Stimulated activated CD4-positive, alpha-beta T cell treated with anti-CD3 and anti-CD28 coated beads, Interleukin-4, amount 100 ng/mL, for 4 hours (primary cell): ENCODE measurements around the gene CFAP47.
"Not testable (repeated sequence)": the region's sequence is repeated elsewhere in the genome, so short reads cannot be mapped to it uniquely, and the experiment has no call there.

Source experiments
- DNase-seq, 2 experiments: peaks; one replicate each; pipeline ENCODE4 v3.0.0-alpha.2; 2020

Gene CFAP47, protein sequence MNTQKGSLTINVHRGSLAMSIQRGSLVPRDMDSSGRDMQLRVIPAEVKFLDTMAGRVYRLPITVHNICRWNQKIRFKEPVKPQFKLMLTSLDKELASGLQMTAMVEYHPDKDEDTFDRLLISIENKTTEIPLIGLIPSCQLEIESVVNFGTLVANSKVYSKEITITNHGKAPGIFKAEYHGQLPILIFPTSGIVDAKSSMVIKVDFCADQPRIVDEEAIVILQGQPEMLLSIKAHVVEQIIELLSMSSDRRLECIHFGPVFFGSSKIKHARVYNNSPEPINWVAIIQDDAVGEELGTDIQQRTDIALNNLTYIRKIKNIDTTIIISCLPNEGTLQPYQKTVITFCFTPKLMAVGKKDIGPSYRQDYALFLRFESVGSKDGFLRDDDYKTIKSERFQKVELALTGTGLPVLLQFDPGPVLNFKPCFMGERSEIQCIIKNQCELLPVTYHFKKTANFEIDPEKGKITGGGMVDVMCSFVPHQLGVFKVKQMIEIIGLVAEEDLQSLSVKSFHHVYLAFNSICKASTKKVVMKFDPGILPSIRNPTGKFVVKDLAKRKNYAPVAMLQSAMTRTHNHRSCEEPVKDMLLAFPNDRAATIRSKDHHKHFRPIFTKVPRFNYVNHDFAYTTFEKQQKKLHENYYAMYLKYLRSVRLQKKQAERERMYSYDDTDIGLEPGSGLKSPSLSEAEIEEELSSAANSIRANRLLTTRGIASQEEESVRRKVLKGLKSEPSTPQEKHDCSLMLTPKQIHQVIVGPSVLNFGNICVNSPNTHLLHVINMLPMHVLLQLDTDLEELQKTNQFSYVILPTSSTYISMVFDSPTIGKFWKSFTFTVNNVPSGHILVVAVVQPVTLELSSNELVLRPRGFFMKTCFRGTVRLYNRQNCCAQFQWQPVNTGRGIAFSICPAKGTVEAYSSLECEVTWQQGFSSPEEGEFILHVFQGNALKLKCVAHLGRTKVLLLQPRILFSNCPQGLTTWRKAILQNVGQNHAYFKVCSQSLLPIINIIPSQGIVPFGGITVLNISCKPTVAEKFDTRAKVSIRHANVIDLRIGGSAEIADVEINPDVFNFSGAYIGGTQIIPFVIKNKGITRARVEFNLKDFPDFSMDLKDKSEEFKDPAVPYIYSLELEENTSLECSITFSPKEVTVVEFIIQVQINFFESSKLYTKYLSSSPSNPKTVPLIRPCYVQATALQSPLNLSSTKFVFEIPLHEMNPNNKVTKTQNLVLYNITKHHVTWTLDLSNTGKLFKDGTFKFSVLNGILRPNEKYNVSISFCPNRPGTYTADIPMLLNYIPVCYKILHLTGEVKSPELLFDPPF (N-terminal part only)

DNA sequence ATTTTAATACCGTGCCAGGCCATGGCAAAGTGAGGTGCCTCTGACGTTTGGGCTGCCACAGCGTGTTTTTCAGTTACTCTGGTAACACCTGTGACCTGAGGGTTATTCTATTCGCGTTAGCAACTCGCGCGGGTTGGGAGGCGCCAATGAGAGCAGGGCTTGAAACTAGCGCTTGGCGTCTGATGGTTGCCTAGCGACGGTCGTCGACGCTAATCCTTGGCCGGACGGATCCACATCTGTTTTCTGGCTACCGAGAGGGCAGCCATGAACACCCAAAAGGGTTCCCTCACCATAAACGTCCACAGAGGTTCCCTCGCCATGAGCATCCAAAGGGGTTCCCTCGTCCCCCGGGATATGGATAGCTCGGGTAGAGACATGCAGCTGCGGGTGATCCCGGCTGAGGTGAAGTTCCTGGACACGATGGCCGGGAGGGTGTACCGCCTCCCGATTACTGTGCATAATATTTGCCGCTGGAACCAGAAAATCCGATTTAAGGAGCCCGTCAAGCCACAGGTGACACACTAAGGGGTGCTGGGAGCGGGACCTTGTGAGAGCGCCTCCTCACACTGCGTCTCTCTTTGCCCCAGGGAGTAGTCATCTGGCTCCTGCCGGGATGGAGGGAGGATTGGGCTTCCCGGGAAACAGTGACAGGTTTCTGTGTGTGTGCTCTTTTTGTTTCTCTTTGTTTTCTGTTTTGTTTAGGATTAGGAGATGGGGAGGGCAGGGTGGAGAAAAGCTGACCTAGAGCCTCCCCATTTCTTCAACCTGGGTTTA lies at the start of gene CFAP47:
CFAP47 (plus strand) TSS at position 199 of the 774 bp plus-strand sequence; CDS start at position 265, 66 bp downstream.
- no peak for DNase-seq

DNA sequence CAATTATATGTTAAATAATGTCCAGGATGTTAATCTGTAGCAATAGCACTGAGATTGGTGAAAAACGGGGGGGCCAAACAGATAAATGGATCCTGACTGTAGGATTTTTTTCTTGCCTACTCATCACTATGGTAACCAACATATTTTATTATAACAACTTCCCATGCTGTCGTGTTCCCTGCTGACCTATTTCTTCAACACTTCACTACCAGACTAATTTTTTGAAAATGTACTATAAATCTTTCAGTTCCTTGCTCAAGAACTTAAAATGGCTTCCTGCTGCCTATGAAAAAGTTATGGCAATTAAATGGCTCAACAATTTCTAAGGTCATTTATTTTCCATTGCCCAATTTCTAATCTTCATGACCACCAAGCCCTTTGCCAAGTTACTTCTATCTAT lies 38.9 kb upstream of the CFAP47 start:
- no peak for DNase-seq

DNA sequence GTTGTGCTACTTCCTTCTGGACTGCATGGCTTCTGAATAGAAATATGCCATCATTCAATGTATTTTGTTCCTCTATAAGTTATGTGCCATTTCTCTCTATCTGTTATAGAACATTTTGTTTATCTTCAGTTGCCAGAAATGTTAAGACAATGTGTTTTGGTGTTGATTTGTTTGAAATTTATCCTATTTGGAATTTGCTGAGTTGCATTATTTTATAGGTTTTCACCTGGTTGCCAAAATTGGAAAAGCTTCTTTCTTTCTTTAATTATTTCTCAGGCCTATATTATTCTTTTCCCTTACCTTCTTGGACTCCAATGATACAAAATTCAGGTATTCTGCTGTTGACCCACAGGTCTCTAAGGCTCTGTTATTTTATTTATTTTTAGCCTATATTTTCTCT lies 33.4 kb upstream of the CFAP47 start:
- no peak for DNase-seq

DNA sequence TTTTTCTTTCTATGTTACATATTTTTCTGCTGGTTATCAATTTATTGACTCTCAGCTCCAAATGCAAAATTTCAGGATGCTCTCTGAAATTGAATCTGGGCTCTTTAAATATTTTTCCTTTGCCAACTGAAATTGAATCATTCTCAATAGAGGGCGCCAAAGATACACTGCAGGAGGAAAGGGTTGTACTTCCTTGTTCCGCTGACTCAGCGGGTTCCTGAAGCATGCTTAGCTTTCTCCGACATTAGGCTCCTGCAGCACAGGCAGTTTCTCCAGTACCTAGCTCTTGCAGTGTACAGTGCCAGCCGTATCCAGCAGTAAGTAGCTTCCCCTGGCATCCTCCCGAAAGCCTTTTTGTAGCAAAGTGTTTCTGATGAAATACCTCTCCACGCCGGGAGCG lies 28.8 kb upstream of the CFAP47 start:
- DNase-seq, result no peak

DNA sequence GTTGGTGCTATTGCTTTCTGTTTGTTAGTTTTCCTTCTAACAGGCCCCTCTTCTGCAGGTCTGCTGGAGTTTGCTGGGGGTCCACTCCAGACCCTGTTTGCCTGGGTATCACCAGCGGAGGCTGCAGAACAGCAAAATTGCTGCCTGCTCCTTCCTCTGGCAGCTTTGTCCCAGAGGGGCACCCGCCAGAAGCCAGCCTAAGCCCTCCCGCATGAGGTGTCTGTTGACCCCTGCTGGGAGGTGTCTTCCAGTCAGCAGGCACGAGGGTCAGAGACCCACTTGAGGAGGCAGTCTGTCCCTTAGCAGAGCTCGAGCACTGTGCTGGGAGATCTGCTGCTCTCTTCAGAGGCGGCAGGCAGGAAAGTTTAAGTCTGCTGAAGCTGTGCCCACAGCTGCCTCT lies 67.3 kb downstream of the CFAP47 start:
- not testable (repeated sequence) for DNase-seq

DNA sequence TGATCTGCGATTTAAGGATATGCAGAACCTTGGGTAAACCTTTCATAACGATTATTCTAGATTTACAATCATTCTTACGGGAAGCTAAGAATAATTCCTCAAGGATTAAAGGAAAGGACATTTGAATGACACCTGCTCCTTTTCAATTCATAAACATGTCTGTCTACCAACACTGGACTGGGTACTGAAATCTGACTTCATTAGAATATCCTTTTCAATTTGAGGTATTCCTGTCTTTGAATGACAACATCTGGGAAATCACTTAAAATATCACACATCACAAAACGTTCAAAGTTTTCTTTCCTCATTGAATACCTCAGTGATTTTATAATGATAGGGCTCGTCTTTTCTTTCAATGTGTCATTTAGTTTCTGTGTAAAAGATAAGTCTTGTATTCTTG lies 87.7 kb downstream of the CFAP47 start:
- DNase-seq, result no peak

DNA sequence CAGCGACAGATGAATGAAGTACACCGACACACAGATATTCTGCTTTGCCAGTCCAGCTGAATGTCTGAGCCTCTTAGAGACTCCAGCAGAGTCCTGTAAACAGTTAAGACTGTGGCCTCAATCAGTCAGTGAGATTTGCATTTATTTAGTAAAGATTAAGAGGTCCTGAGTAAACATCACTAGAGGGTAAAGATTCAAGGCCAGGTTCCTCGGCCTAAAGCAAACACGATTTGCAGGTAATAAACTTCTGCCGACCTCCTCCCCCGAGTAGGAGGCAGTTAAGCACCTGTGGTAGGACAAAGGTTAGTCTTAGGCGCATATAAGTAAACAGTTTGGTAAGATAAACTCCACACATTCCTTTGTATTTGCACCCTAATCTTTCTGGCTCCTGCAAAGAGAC lies 99.6 kb downstream of the CFAP47 start:
- no peak for DNase-seq

DNA sequence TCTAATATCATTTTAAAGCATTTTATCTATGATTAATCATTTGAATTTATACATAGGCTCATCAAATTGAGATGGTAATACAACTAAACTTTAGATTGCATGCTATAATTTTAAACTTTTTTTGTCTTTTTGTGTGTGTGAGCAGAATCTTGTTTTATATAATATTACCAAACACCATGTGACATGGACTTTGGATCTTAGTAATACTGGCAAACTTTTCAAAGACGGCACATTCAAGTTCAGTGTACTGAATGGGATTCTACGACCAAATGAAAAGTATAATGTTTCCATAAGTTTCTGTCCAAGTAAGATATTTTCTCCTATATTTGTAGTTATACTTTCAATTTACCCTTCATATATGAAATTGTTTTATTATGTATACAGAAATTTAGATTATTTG lies 116.0 kb downstream of the CFAP47 start:
- no peak for DNase-seq

DNA sequence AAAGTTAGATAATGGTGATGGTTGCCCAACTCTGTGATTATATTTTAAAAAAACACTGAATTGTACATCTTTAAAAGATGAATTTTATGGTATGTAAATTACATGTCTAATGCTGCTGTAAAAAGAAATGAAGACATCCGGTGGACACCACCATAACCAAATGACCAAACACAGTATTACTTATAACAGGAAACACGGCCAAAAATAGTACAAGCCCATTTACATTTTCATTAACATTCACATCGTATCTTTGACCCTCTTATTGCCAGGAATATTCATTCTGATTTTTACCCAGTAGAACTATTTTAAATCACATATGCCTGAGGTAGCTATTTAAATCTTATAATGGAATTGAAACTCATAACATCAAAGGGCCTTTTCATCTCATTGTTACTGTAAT lies 143.2 kb downstream of the CFAP47 start:
- DNase-seq, result no peak

DNA sequence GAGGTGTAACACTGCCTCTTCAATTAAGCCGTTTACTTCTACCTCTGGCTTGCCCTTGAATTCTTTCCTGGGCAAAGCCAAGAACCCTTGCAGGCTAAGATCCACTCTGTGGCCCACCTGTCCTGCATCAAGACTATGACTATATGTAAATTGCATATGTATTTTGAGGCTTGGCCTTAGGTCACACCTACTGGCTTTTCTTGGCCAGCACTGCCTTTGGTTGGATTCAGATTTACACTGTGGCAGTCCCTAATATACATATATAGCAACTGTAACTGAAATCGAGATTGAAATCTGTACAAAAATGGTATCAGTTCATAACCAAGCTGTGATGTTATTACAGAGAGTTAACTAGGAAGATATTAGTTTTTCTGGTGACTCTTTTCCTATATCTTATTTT lies 151.5 kb downstream of the CFAP47 start:
- no peak for DNase-seq

DNA sequence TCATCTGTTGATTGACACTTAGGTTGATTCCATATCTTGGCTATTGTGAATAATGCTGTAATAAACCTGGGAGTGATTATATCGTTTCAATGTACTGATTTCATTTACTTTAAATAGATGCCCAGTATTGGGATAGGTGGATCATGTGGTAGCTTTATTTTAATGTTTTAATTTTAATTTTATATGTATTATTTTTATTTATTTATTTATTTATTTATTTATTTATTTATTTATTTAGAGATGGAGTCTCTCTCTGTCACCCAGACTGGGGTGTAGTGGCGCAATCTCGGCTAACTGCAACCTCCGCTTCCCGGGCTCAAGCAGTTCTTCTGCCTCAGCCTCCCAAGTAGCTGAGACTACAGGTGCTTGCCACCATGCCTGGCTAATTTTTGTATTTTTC lies 155.5 kb downstream of the CFAP47 start:
- not testable (repeated sequence) for DNase-seq

DNA sequence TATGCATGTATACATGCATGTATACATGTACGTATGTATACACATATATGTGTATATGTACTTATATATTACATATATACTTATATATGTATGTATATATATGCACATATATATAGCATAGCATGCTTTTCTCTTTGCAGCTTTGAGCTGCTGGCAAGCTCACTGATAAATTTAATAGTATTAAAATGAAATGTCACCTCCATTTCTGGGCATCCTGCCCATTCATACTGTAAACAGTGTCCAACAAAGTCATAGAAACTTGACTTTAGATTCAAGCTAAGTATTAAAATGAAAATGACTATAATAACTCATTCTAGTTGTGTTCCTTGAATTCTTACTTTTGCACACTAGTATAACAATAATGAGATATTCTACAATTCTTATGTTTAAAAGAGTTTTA lies 163.7 kb downstream of the CFAP47 start:
- DNase-seq, result no peak

DNA sequence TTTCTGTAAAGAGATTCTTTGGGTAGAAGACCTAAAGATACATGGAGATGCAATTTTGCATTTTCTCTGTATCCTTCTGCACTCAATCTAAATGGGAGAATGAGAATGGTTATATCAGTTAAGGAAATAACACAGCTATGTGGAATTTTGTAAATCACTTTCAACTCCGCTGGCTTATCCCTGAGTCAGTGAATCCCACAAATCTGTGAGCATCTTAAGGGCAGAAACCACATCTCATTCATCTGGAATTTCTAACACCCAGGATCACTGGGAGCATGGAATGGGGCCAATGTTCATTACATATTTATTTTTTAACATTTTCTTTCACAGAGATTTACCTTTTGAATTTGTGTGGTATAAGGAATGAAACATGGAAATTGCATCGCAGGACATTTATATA lies 167.8 kb downstream of the CFAP47 start:
- DNase-seq, result no peak

DNA sequence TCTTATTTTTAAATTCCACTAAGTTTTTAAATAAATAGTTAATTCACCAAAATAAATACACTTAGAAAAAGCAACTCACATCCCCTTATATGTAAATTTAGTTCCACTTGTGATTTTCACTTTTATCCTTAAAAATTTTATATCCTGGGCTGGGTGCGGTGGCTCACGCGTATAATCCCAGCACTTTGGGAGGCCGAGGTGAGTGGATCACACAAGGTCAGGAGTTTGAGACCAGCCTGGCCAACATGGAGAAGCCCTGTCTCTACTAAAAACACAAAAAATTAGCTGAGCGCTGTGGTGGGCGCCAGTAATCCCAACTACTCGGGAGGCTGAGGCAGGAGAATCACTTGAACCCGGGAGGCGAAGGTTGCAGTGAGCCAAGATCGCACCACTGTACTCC lies 169.4 kb downstream of the CFAP47 start:
- DNase-seq, result not testable (repeated sequence)

DNA sequence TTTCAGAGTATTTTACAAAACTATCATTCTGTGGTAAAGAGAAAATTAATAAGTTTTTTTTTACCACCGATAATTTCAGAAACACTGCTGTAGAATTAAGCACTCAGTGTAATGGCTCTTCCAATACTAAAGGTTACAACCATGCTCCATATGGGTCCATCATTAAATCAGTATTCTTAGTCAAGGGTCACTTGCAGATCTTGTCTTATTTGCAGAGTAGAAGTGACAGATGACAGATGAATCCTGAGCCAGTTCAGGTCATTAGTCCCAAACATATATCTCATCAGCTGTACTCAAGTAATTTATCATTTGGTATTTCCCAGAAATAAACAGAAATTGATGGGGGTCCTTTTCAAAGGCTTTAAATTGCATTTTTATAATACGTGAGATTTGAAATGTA lies 182.9 kb downstream of the CFAP47 start:
- DNase-seq, result no peak

DNA sequence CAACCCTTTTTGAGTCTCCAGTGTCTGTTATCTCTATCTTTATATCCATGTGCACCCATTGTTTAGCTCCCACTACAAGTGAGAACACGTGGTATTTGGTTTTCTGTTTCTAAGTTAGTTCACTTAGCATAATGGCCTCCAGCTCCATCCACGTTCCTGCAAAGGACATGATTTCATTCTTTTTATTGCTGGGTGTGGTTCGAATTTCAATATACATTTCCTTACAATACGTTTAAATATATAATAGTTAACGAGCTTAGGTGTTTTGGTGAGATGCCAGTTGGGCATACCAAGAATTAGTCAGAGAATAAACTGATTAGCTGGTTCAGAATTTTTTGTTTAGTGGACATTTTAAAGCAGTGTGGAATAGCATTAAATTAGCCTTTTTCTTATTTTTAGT lies 196.7 kb downstream of the CFAP47 start:
- no peak for DNase-seq

DNA sequence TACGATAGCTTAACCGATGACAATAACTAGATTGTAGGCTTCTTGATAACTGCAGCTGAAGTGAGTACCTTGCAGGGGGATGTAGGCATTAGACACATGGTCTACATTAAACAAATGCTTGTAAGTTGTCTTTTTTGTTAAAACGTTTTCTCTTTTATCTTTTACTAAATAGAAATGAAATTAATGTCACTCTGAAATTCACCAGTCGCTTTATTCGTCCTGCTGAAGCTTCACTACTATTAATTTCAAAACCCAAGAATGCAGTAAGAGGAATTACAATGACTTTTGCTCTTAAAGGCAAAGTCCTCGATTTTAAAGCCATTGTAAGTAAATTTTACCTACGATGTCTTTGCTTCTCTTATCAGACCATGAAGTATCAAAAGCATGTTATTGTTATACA lies 239.7 kb downstream of the CFAP47 start:
- no peak for DNase-seq

DNA sequence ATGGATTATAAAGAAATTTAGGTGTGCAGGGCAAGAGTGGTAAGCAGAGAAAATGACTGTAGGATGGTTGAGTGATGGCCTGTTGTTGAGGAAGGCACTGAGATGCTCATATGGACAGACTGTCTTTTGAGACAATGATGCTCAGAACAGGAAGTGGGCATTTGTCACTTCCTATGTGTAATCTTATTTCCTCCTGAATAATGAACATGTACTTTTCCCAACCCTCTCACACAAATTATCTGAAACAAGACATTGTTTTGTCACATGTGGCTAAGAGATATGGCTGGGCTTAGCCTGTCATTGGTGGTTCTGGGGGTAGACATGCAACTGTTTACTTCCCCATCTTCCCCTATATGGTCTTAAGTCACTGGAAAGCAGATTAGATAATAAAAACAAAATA lies 240.5 kb downstream of the CFAP47 start:
- DNase-seq, result no peak

DNA sequence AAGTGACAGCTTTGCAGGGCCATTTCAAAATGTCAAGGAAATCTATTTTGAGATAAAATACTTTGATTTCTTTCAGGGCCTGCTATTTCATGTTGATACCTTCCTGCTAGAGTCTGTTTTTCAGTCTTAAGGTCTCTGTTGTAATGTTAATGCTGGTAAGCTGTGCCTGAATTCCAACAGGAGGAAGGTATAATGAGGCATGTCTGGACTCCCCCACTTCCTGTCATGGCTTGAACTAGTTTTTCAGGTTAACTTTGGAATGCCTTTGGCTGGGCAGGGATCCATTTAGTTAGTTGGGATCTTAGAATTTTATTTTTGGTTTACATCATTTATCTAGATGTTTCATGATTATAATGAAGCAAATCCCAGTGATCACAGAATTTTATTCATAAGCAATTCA lies 279.0 kb downstream of the CFAP47 start:
- DNase-seq, result no peak

DNA sequence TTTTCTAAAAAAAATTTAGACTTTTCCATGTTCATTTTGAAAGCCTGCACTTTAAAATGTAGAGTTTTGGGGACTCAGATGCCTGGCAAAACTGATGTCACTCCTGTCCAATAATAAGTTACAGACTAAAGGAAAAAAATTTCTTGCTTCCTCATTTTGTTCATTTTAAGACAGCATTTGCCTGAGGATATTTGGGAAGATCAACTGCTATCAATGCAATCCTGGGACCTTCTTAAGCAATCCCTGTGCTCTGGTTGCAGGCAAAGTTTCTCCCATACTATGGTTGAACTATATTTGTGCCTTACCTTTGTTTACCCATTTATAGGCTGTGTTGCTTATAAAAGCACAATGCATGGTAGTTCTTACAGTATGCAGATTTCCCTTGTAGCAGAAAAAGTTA lies 280.4 kb downstream of the CFAP47 start:
- DNase-seq, result no peak

DNA sequence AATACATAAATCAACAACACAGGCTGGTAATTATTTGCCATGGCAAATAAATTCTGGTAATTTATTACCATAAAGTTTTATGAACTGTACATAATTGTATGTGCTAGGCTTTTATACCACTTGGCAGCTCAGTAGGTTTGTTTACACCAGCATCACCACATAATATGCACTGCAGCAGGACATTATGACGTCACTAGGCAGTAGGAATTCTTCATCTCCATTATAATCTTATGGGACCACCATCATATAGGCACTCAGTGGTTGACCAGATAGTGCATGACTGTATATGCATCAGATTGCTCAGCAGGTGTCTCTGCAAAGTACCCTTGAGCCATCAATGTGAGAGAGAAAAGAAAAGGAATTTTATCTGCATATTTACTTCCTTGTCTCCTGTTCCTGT lies 295.4 kb downstream of the CFAP47 start:
- DNase-seq, result no peak

DNA sequence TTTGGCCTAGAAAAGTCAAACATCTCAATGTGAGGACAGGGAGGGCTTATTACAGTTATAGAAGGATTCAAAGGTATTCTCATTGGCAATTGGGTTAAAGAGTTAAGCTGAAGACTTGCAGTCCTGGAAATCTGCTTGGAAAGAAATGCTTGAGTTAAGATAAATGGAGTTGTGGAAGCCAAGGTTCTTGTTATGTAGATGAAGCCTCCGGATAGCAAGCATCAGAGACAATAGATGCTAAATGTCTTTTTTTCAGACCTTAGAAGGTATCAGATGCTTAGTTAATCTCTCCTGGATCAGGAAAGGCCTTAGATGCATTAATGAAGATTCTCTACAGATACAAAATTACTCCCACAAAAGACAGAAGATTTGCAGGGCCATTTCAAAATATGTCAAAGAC lies 299.3 kb downstream of the CFAP47 start:
- no peak for DNase-seq
